ENCODE measurements around the gene SRPK1.

The SRPK1 gene

GRCh38 chr6:35925961-35926360, 5.1 kb upstream of the SRPK1 start:
- Histone ChIP-seq H3K4me3 (ENCODE audit: low read depth, low read length, poor library complexity, severe bottlenecking) (no peak overlapping the region), H3K4me2 (ENCODE audit: low read length) (no peak overlapping the region), H3K79me2 (ENCODE audit: insufficient read depth, low read length) (no peaks in the 10 kb centered on the region), H2AFZ (ENCODE audit: low read length) (no peak overlapping the region), H3F3A (ENCODE audit: insufficient read depth, low read length) (no peaks in the 10 kb centered on the region), H3K4me1 (ENCODE audit: insufficient read depth, low read length, severe bottlenecking) (peaks cover 14% of the 10 kb centered on the region), H4K20me1 (ENCODE audit: insufficient read depth, low read length) (no peaks in the 10 kb centered on the region), H3K9me3 (ENCODE audit: low read length) (no peaks in the 10 kb centered on the region), H3K9ac (ENCODE audit: low read length) (no peak overlapping the region), H3K27ac (ENCODE audit: low read depth, low read length, poor library complexity, severe bottlenecking) (no peak overlapping the region), H3K36me3 (ENCODE audit: insufficient read depth, low read length) (no peaks in the 10 kb centered on the region), H3K9me2 (ENCODE audit: low read depth, low read length) (no peaks in the 10 kb centered on the region), H3K27me3 (ENCODE audit: insufficient read depth, low read length) (no peaks in the 10 kb centered on the region)
- TF ChIP-seq EZH2 (IDR thresholded peaks at IDR 0.05; ENCODE audit: borderline replicate concordance, low read length) = no peak
- no peak for TF ChIP-seq CTCF (IDR thresholded peaks at IDR 0.05; ENCODE audit: low read length)

- no peak overlapping the region for H3K9ac ChIP-seq (ENCODE audit: low read length)
- no peak overlapping the region for H3K4me2 ChIP-seq (ENCODE audit: low read length)
- no peaks in the 10 kb centered on the region for H3K9me3 ChIP-seq (ENCODE audit: low read length)
- H3K36me3 ChIP-seq (ENCODE audit: insufficient read depth, low read length) = no peaks in the 10 kb centered on the region
- TF ChIP-seq CTCF (IDR thresholded peaks at IDR 0.05; ENCODE audit: low read length) (no peak), EZH2 (IDR thresholded peaks at IDR 0.05; ENCODE audit: borderline replicate concordance, low read length) (no peak)
- H3K9me2 ChIP-seq (ENCODE audit: low read depth, low read length) = no peaks in the 10 kb centered on the region
- H3K79me2 ChIP-seq (ENCODE audit: insufficient read depth, low read length) = peaks cover 12% of the 10 kb centered on the region
- H3K4me3 ChIP-seq (ENCODE audit: low read depth, low read length, poor library complexity, severe bottlenecking) = no peak overlapping the region
- H2AFZ ChIP-seq (ENCODE audit: low read length) = no peak overlapping the region
- H3K27me3 ChIP-seq (ENCODE audit: insufficient read depth, low read length) = no peaks in the 10 kb centered on the region
- H3F3A ChIP-seq (ENCODE audit: insufficient read depth, low read length) = no peaks in the 10 kb centered on the region
- no peak overlapping the region for H3K27ac ChIP-seq (ENCODE audit: low read depth, low read length, poor library complexity, severe bottlenecking)
- no peaks in the 10 kb centered on the region for H4K20me1 ChIP-seq (ENCODE audit: insufficient read depth, low read length)
- peaks cover 14% of the 10 kb centered on the region for H3K4me1 ChIP-seq (ENCODE audit: insufficient read depth, low read length, severe bottlenecking)
Observed at GRCh38 chr6:35924146-35924545, 3.2 kb upstream of the SRPK1 start.

- no peak overlapping the region for H2AFZ ChIP-seq (ENCODE audit: low read length)
- peaks cover 34% of the 10 kb centered on the region for H3K4me1 ChIP-seq (ENCODE audit: insufficient read depth, low read length, severe bottlenecking)
- H3K4me2 ChIP-seq (ENCODE audit: low read length) = peak overlapping the region; percentile 87
- H3K79me2 ChIP-seq (ENCODE audit: insufficient read depth, low read length) = peaks cover 32% of the 10 kb centered on the region
- no peaks in the 10 kb centered on the region for H3K9me2 ChIP-seq (ENCODE audit: low read depth, low read length)
- peak overlapping the region; percentile 78 for H3K4me3 ChIP-seq (ENCODE audit: low read depth, low read length, poor library complexity, severe bottlenecking)
- peak overlapping the region; percentile 40 for H3K27ac ChIP-seq (ENCODE audit: low read depth, low read length, poor library complexity, severe bottlenecking)
- peak overlapping the region; percentile 85 for H3K9ac ChIP-seq (ENCODE audit: low read length)
- H3K27me3 ChIP-seq (ENCODE audit: insufficient read depth, low read length) = no peaks in the 10 kb centered on the region
- peaks cover 10% of the 10 kb centered on the region for H3K36me3 ChIP-seq (ENCODE audit: insufficient read depth, low read length)
- no peaks in the 10 kb centered on the region for H3F3A ChIP-seq (ENCODE audit: insufficient read depth, low read length)
- no peaks in the 10 kb centered on the region for H4K20me1 ChIP-seq (ENCODE audit: insufficient read depth, low read length)
- no peaks in the 10 kb centered on the region for H3K9me3 ChIP-seq (ENCODE audit: low read length)
- TF ChIP-seq CTCF (IDR thresholded peaks at IDR 0.05; ENCODE audit: low read length) (no peak), EZH2 (IDR thresholded peaks at IDR 0.05; ENCODE audit: borderline replicate concordance, low read length) (no peak)
Observed at GRCh38 chr6:35922139-35922554, 1.2 kb upstream of the SRPK1 start.
